Glomerular visceral epithelial cell (primary cell): ENCODE measurements around the gene EXD3.
"Not testable (repeated sequence)": the region's sequence is repeated elsewhere in the genome, so short reads cannot be mapped to it uniquely, and the experiment has no call there.

Experiments used
- DNase-seq: peaks from one replicate; pipeline ENCODE4 v3.0.0-alpha.2; 2016; ENCODE audit errors: extremely low spot score

Gene EXD3

DNA sequence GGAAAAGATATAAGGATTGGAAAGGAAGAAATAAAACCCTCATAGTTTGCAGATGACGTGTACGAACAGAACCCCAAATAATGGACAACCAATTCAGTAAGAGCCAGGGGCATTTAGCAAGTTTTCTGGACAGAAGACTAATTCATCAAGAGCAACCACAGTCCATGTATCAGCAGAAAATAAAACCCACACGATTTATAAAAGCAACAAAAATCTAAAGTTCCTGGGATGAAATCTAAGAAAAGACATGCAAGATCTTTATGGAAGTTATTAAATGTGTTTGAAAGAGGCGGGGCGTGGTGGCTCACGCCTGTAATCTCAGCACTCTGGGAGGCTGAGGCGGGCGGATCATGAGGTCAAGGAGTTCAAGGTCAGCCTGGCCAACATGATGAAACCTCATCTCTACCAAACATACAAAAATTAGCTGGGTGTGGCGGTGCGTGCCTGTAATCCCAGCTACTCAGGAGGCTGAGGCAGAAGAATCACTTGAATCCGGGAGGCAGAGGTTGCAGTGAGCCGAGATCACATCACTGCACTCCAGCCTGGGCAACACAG is 83.0 kb downstream of the EXD3 start:
- DNase-seq, result not testable (repeated sequence)

DNA sequence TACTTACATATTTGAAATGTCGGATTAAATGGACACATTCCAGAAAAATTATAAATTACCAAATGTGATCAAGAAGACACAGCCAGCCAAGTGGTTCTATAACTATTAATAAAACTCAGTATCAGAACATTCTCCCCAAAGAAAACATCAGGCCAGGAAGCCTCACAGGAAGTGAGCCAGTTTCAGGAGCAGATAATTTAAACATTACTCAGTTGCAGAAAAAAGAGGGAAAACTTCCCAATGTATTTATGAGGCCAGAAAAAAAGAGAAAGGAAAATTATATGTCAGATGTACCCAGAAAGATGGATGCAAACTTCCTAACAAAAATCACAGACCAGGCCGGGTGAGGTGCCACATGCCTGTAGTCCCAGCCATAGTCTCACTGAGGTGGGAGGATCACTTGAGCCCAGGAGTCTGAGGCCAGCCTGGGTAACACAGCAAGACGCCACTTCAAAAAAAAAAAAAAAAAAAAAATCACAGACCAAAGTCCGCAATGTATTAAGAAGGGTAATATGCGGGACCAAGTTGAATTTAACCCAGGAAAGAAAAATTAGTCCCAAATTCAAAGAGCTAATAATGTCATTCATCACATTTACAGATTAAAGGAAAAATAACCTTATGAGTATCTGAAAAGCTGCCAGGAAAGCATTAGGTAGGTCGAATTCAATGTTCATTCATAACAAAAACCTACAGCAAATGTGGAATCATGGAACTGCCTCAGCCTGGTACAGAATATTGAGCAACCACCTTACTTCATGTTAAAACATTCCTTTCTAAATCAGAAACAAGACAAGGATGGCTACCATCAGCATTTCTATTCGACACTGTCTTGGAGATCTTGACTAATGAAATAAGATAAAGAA is 83.7 kb downstream of the EXD3 start:
- DNase-seq, result no peak

GRCh38 chr9:137336735-137337134 is 86.2 kb downstream of the EXD3 start:
- DNase-seq, result no peak

GRCh38 chr9:137333016-137333671 is 89.8 kb downstream of the EXD3 start:
- DNase-seq, result no peak

- DNase-seq, result no peak
Measured at GRCh38 chr9:137331929-137332328, 91.0 kb downstream of the EXD3 start.

GRCh38 chr9:137330689-137331088 is 92.3 kb downstream of the EXD3 start:
- no peak for DNase-seq

DNA sequence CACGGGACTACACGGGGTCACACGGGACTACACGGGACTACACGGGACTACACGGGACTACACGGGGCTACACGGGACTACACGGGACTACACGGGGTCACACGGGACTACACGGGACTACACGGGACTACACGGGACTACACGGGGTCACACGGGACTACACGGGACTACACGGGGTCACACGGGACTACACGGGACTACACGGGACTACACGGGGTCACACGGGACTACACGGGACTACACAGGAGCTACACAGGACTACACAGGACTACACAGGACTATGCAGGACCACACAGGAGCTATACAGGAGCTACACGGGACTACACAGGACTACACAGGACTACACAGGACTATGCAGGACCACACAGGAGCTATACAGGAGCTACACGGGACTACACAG is 93.4 kb downstream of the EXD3 start:
- not testable (repeated sequence) for DNase-seq

- not testable (repeated sequence) for DNase-seq
Measured at GRCh38 chr9:137327641-137328550, 95.1 kb downstream of the EXD3 start.

GRCh38 chr9:137326445-137327065 is 96.4 kb downstream of the EXD3 start:
- DNase-seq, result no peak

- no peak for DNase-seq
Measured at GRCh38 chr9:137325799-137326198, 97.2 kb downstream of the EXD3 start.

- DNase-seq, result no peak
Measured at GRCh38 chr9:137325124-137325523, 97.8 kb downstream of the EXD3 start.

GRCh38 chr9:137323531-137324331 is 99.2 kb downstream of the EXD3 start:
- no peak for DNase-seq

- no peak for DNase-seq
Measured at GRCh38 chr9:137321726-137322361, 101.1 kb downstream of the EXD3 start.

- DNase-seq, result no peak
Measured at GRCh38 chr9:137320555-137321384, 102.2 kb downstream of the EXD3 start.

DNA sequence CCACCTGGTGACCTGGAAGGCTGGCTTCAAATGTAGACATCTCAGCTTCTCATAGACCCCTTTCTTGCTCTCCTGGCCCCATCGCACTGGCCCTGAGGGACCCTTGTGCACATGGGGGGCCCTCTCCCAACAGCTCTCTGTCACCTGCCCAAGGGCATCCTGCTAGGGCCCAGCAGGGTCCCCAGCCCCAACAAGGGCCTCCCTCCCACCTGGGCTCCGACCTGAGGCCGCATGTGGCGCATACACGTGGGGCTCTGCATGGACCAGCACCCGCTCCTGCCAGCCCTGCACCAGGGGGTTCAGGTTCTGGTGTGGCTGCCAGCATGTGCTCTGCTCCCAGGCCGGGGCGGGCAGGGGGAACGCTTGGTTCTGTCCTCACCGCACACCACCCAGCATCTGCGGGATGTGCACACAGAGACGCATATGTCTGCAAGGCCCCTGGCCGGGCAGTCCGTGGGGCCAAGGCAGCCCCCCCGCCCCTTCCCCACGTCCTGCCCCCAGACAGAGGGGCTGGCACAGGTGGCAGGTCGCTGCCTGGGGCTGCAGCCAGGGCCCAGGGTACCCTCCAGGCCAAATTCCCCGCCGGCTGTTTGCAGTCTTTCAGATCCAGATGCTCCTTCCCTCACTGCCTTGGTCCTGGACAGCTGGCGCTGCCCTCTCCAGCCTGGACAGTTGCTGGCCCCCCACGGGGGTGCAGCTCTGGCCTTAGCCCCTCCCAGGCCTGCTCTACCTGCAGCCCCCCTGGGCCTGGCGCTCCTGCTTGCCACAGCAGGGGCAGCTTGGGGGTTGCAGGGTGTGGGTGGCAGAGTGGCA is 103.0 kb downstream of the EXD3 start:
- no peak for DNase-seq

DNA sequence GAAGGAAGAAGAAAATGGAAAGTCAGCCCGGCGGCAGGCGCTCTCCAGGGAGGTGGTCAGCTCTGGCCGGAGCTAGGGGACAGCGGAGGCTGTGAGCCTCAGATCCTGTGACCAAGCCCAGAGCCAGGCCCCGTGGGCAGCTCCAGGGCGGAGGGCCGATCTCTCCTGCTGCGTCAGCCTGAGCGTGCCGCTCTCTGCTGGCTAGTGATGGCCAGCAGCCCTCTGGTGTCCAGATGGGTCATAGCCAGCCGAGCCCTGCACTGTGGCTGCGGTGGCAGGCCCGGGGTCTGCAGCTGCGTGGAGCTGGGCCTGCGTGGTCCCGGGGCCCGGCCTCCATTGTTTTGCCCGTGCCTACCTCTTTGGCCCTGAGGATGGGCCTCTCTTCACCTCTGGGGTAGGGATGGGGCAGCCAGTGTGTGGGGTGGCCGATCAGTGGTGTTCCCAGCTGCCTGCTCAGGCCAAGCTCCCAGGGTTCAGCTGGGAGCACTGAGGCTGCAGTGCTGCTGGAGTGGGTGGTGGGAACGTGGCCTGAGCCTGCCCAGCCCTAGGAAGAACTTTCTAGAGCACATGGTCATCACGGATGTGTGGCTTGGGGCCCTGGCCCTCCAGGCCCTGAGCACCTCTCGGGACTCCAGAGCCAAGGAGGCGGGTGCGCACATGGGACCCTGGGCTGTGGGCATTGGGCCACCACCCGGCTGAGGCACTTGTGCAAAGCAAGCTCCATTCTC is 103.8 kb downstream of the EXD3 start:
- DNase-seq, result no peak

GRCh38 chr9:137318602-137319001 is 104.4 kb downstream of the EXD3 start:
- DNase-seq, result no peak
